ENCODE results near the gene ARHGEF28. TPM values are rescaled to one million over a fixed set of nuclear protein-coding genes. Genes with fewer than 3 reads are reported as not detected.

Gene ARHGEF28
- total and polyA plus RNA-seq, 12 donors: 0.62 to 3.4 (median 1.5) TPM

DNA sequence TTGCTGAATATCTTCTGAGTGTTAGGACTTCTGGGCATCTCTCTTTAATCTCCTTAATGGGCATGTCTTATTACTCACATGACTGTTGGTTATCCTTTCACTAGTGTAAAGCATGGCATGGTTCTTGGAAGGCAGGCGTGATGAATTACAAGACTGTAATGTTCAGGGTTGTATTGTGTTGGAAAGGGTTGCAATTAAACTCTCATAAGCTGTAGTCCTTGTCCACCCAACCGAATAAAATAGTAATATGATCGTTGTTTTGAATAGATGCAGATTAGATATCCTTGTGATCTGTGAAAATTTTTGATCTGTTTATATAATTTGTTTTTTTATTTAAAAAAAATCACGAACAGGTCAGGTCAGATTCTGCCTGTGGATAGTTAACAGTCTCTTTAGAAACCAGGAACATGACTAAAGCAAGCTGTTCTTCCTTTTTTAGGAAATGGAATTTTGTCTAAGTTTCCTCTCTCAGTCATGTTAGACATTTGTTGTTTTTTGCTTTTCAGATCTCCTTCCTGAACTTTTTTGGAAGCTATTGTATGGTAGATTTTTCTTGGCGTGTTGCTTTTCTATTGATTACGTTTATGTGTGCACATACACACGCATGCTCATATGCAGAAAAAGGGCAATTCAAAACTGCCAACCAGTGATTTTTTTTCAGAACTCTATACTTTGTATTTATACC is 121.8 kb downstream of the ARHGEF28 start:
- ATAC-seq: peak in 3 of 8 donors; percentile 33 to 66 (median 51)
- H3K4me1 ChIP-seq: peaks cover 0 to 36% (median 18%) of the 10 kb centered on the region in 9 donors
- H3K4me3 ChIP-seq: peak overlapping the region in 2 of 10 donors; percentile 21
- H3K27me3 ChIP-seq: no peaks in the 10 kb centered on the region
- TF ChIP-seq, protein P1, sequence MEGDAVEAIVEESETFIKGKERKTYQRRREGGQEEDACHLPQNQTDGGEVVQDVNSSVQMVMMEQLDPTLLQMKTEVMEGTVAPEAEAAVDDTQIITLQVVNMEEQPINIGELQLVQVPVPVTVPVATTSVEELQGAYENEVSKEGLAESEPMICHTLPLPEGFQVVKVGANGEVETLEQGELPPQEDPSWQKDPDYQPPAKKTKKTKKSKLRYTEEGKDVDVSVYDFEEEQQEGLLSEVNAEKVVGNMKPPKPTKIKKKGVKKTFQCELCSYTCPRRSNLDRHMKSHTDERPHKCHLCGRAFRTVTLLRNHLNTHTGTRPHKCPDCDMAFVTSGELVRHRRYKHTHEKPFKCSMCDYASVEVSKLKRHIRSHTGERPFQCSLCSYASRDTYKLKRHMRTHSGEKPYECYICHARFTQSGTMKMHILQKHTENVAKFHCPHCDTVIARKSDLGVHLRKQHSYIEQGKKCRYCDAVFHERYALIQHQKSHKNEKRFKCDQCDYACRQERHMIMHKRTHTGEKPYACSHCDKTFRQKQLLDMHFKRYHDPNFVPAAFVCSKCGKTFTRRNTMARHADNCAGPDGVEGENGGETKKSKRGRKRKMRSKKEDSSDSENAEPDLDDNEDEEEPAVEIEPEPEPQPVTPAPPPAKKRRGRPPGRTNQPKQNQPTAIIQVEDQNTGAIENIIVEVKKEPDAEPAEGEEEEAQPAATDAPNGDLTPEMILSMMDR (IDR thresholded peaks at IDR 0.05): no peak
- DNase-seq: no peak
- H3K27ac ChIP-seq: peak overlapping the region in 6 of 10 donors; percentile 47 to 77 (median 56)
- H3K36me3 ChIP-seq: no peaks in the 10 kb centered on the region
- intact Hi-C loops (cut with DNase I): loop anchor here in 1 of 10 donors (5.0 kb wide), 1 partner anchor 1914 kb away; no protein-coding TSS in a partner anchor
- 46 to 64% methylated on average over 7 of the region's 7 CpGs for WGBS, 2 donors
- H3K9me3 ChIP-seq: peaks cover 0 to 10% (median 0%) of the 10 kb centered on the region in 11 donors

DNA sequence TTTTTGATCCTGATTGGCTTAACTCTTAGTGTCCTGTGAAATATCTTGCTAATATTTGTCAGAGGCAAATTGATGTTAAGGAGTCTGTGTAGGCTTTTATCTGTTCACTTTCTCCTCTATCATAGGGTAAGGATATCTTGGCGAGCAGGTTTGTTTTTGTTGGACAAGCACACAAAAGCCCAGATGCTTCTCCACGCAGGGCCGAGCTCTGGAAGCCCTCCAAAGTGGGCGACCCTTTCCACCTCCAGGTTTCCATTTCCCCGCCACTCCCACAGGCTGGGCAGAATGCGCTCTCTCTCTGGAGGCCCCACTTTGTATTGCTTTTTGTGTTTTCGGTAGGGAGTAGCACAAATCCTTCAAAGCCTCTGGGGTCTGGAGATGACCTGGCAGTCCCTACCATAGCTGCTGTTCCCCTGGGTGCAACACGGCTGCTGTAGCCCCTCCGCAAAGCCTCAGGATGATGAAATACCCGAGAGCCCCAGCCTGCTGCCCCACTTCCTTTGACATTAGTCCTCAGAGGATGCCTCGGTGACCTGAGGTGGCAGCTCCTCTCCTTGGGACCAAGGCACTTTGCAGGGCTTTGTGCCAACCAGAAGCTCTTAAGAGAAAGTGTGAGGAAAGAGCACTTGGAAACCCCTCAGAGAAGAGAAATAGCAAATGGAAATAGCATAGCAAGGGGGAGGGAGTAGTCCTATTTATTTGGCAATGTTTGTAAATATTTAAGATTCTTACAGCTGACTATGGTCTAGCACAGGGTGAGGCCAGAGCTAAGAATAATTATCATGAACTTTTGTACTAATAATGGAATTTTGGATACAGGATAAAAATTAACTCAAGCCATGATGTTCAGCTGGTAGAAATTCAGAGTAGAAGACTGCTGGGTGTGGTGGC is 122.8 kb downstream of the ARHGEF28 start:
- Histone ChIP-seq H3K27me3 (no peaks in the 10 kb centered on the region), H3K4me1 (peaks cover 0 to 33% (median 18%) of the 10 kb centered on the region in 9 donors), H3K9me3 (peaks cover 0 to 10% (median 0%) of the 10 kb centered on the region in 11 donors), H3K4me3 (peak overlapping the region in 5 of 10 donors; percentile 3 to 21 (median 7)), H3K27ac (peak overlapping the region in 9 of 10 donors; percentile 22 to 77 (median 49)), H3K36me3 (no peaks in the 10 kb centered on the region)
- intact Hi-C loops (cut with DNase I): loop anchor here in 1 of 10 donors (5.0 kb wide), 1 partner anchor 1914 kb away; no protein-coding TSS in a partner anchor
- TF ChIP-seq, protein P1 (IDR thresholded peaks at IDR 0.05): no peak
- DNase-seq (peak; percentile 58 to 60), ATAC-seq (peak; percentile 44 to 86 (median 74))
- WGBS, 2 donors: 31 to 53% methylated on average over 11 of the region's 11 CpGs

DNA sequence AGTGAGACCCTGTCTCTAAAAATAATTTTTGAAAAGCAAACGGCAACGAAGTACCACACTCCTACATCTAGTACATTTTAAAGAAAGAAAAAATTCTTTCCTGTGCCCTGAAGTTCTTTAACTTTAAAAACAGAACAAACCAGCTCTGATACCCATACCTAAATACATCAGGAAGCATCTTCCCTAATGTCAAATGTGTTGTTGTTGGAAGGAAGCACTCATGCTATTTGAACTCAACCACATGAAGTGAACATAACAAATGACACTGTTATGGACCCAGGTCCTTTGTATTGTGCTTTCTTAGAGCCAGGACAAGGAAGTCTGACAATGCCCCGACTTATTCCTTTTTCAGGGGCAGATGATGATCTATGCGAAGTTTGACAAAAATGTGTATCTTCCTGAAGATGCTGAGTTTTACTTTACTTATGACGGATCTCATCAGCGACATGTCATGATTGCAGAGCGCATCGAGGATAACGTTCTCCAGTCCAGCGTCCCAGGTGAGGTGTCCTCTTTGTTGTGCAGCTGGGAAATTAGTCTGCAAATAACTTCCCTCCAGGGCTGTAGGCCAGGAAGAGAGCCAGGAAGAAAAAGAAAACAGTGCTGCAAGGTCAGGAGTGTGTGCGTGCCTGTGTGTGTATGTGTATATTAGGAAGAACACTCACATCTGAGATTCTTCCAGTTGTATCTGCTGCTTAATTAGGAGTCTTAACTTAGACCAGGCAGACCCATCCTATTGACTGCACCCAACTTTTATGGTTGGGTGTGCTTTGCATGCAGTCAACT is 123.7 kb downstream of the ARHGEF28 start:
- TF ChIP-seq, protein P1 (IDR thresholded peaks at IDR 0.05): no peak
- 62 to 67% methylated on average over 11 of the region's 11 CpGs for WGBS, 2 donors
- no peaks in the 10 kb centered on the region for H3K36me3 ChIP-seq
- intact Hi-C loops (cut with DNase I): loop anchor here in 2 of 10 donors (5.0 kb wide), 2 partner anchors 38 to 1913 kb away; no protein-coding TSS in a partner anchor
- peak overlapping the region in 6 of 10 donors; percentile 31 to 77 (median 54) for H3K27ac ChIP-seq
- no peaks in the 10 kb centered on the region for H3K27me3 ChIP-seq
- no peak overlapping the region for H3K4me3 ChIP-seq
- ATAC-seq: peak in 3 of 8 donors; percentile 21 to 52 (median 42)
- peaks cover 0 to 33% (median 18%) of the 10 kb centered on the region in 9 donors for H3K4me1 ChIP-seq
- H3K9me3 ChIP-seq: peaks cover 0 to 10% (median 0%) of the 10 kb centered on the region in 11 donors
- DNase-seq: no peak
